ENCODE data around the gene CELSR2. TPM values are rescaled to one million over a fixed set of nuclear protein-coding genes. Genes with fewer than 3 reads are reported as not detected.
"Not testable (repeated sequence)": the region's sequence is repeated elsewhere in the genome, so short reads cannot be mapped to it uniquely, and the experiment has no call there.

CELSR2 gene
- total RNA-seq, 2 donors from 2014 or later: 7.3 to 7.5 TPM

DNA sequence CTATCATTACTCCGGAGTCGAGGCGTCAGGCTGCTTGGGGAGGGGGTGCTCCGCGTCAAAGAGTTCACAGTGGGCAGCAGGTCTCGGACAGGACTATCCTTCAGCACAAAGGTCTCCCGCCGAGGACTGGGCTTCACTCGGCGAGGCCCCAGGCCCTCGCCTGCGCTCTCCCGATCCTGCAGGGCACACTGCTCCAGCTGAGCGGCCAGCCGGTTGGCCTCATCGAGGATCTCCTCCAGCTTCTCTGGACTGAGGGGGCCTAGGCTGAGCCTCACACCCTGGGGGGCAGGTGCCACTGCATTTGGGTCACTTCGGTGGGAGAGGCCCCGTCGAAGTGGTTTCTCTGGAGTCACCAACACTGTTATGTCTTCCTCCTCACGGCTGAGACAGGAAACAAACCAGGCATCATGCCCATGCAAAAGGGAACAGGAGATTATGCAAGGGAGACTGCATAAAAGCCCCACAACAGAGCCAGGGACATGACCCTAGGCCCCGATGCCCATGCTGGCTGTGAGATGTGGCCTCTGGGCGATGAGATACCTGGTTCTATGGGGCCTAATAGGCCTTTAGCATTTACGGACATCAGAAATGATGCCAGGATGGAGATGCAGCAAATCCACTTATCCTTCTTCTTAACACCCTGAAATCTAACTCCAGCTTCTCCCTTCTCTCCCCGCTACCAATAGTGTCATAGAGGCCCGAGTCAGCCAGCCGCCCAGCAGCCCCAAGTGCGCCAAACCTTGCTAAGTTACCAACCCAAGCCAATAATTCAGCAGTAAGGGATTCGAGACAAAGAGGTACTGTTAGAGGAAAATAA lies 32.5 kb downstream of the CELSR2 start:
- intact Hi-C loops (cut with DNase I): no loop called here
- peak in 1 of 4 donors; percentile 32 for DNase-seq
- Histone ChIP-seq H3K4me3 (no peak overlapping the region), H3K27ac (no peak overlapping the region), H3K4me1 (peaks cover 26% of the 10 kb centered on the region), H3K27me3 (no peaks in the 10 kb centered on the region), H3K36me3 (replicated peaks in 1 of 2; ENCODE audit: insufficient read depth in 1 of 2, low read depth in 2 of 2) (no peaks in the 10 kb centered on the region), H3K9me3 (no peaks in the 10 kb centered on the region)
- ATAC-seq: no peak
- 54 to 68% methylated on average over 15 to 24 of the region's 28 CpGs for WGBS, 2 donors
- TF ChIP-seq POLR2A (IDR thresholded peaks at IDR 0.05): no peak
- TF ChIP-seq, protein P1, sequence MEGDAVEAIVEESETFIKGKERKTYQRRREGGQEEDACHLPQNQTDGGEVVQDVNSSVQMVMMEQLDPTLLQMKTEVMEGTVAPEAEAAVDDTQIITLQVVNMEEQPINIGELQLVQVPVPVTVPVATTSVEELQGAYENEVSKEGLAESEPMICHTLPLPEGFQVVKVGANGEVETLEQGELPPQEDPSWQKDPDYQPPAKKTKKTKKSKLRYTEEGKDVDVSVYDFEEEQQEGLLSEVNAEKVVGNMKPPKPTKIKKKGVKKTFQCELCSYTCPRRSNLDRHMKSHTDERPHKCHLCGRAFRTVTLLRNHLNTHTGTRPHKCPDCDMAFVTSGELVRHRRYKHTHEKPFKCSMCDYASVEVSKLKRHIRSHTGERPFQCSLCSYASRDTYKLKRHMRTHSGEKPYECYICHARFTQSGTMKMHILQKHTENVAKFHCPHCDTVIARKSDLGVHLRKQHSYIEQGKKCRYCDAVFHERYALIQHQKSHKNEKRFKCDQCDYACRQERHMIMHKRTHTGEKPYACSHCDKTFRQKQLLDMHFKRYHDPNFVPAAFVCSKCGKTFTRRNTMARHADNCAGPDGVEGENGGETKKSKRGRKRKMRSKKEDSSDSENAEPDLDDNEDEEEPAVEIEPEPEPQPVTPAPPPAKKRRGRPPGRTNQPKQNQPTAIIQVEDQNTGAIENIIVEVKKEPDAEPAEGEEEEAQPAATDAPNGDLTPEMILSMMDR (IDR thresholded peaks at IDR 0.05): no peak

DNA sequence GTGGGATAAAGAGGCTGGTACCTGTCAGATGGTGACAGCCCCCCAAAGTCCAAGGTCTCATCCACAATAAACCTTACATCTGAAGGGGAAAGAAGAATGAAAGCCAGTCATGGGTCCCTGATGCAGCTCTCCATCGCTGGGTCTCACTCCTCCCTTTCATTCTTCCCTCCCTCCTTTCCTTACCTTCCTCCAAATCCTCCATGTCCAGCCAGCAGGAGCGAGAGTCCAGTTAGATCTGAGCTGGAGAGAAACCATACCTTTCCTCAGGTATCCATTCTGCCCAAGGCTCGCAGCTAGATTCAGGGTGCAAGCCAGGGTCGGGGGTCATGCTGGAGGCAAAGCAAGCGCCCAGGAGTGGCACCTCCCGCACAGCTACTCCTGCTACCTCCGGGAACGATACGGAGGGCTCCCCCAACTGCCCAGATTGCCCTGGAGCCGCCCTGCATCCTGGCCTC lies 33.2 kb downstream of the CELSR2 start:
- peak overlapping the region in 3 of 4 donors; percentile 25 to 89 (median 83) for H3K27ac ChIP-seq
- DNase-seq: no peak
- H3K4me3 ChIP-seq: peak overlapping the region in 1 of 2 donors; percentile 35
- 6 to 45% methylated on average over 4 to 10 of the region's 10 CpGs for WGBS, 2 donors
- intact Hi-C loops (cut with DNase I): no loop called here
- H3K27me3 ChIP-seq: no peaks in the 10 kb centered on the region
- peaks cover 20% of the 10 kb centered on the region for H3K4me1 ChIP-seq
- ATAC-seq: no peak
- no peak for TF ChIP-seq POLR2A (IDR thresholded peaks at IDR 0.05)
- TF ChIP-seq, protein P1 (IDR thresholded peaks at IDR 0.05): no peak
- H3K36me3 ChIP-seq (replicated peaks in 1 of 2; ENCODE audit: insufficient read depth in 1 of 2, low read depth in 2 of 2): no peaks in the 10 kb centered on the region
- no peaks in the 10 kb centered on the region for H3K9me3 ChIP-seq

DNA sequence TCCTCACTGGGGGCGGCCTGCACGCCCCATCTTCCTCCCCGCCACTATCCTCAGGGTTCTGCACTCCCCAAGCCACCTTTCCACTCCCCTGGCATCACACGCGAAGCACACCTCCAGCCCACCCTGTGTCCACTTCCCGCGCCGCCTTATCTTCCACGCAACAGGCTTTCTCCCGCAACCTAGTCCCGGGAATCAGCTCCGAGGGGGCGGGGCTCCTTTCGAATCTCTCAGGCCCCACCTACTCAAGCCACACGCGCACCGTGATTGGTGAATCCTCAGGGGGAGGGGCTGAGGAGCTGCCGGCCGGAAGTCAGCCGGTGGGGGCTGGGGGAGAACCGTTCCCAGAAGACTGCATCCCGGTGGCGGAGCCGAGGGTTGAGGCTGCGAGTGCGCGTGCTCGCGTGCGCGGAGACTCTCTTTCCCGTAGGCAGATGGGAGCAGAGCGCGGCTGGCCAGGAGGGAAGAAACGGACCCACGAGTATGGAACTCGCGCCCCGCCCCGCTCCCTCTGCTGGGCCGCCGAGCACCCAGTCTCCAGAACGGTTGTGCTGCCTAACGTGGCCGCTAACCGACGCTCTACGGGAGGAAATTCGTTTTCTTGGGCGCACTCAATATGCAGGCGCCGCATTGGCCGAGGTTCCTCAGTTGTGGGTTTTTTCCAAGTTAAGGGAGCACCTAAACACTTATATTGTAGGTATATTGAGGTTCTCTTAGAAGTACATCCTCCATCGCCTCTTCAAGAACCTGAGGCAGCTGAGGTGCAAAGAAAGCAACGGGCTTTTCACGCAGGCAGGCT lies 33.8 kb downstream of the CELSR2 start, which contains the start of gene PSRC1:
Gene PSRC1, minus strand, starts transcription at position 194 of the 796 bp plus-strand sequence.
- DNase-seq (peak; percentile 96 to 97 (median 97)), ATAC-seq (peak; percentile 99)
- peak within 1 kb of the TSS; percentile 20 to 35 for H3K4me3 ChIP-seq
- H3K27me3 ChIP-seq: no peaks in the 10 kb centered on the region
- peak within 1 kb of the TSS; percentile 25 to 89 (median 77) for H3K27ac ChIP-seq
- 0% methylated on average over 13 to 56 of the region's 56 CpGs for WGBS, 2 donors
- H3K36me3 ChIP-seq (replicated peaks in 1 of 2; ENCODE audit: insufficient read depth in 1 of 2, low read depth in 2 of 2): no peaks in the 10 kb centered on the region
- H3K4me1 ChIP-seq: peaks cover 15% of the 10 kb centered on the region
- H3K9me3 ChIP-seq: no peaks in the 10 kb centered on the region
- intact Hi-C loops (cut with DNase I): no loop called here
- TF ChIP-seq POLR2A (IDR thresholded peaks at IDR 0.05): peak; percentile 70 to 92 (median 89)
- TF ChIP-seq, protein P1 (IDR thresholded peaks at IDR 0.05): peak in 6 of 7 experiments; percentile 17 to 85 (median 59)

DNA sequence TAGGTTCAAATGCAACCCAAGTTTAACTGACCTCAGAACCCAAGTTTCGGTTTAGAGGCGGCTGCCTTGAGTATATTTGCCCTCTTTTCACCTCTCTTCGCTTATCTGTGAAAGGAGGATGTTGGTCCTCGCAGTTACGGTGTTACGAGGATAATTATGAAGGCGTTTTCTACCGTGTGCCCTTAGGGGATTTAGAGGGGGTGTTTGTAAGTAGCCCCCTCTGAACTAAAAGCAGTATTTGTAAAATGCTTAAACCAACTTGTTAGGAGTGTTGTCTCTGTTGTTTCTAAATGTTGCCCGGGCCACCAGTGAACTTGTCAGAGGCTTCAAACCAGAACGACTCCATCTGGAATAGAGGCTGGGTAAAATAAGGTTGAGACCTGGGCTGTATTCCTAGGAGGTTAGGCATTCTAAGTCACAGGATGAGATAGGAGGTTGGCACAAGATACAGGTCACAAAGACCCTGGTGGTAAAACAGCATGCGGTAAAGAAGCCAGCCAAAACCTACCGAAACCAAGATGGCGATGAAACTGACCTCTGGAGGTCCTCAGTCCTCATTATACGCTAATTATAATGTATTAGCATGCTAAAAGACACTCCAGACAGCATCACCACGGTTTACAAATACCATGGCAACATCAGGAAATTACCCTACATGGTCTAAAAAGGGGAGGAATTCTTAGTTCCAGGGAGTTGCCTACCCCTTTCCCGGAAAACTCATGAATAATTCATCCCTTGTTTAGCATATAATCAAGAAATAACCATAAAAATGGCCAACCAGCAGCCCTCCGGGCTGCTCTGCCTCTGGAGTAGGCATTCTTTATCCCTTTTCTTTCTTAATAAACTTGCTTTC lies 34.6 kb downstream of the CELSR2 start:
- intact Hi-C loops (cut with DNase I): no loop called here
- DNase-seq (no peak), ATAC-seq (peak; percentile 6)
- Histone ChIP-seq H3K36me3 (replicated peaks in 1 of 2; ENCODE audit: insufficient read depth in 1 of 2, low read depth in 2 of 2) (no peaks in the 10 kb centered on the region), H3K4me3 (peak overlapping the region; percentile 20 to 35), H3K27me3 (no peaks in the 10 kb centered on the region), H3K9me3 (no peaks in the 10 kb centered on the region), H3K4me1 (peaks cover 15% of the 10 kb centered on the region), H3K27ac (peak overlapping the region; percentile 25 to 89 (median 77))
- TF ChIP-seq, protein P1 (IDR thresholded peaks at IDR 0.05): no peak
- no peak for TF ChIP-seq POLR2A (IDR thresholded peaks at IDR 0.05)
- 37 to 43% methylated on average over 14 to 17 of the region's 17 CpGs for WGBS, 2 donors

DNA sequence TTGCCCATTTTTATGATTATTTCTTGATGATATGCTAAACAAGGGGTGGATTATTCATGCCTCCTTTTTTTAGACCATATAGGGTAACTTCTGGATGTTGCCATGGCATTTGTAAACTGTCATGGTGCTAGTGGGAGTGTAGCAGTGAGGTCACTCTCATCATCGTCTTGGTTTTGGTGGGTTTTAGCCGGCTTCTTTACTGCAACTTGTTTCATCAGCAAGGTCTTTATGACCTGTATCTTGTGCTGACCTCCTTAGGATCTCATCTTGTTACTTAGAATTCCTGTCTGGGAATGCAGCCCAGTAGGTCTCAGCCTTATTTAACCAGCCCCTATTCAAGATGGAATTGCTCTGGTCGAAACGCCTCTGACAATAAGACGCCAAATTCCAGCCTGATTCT lies 37.4 kb downstream of the CELSR2 start:
- 80 to 84% methylated on average over 5 of the region's 5 CpGs for WGBS, 2 donors
- H3K4me3 ChIP-seq; DNase-seq; ATAC-seq; H3K36me3 ChIP-seq (replicated peaks in 1 of 2; ENCODE audit: insufficient read depth in 1 of 2, low read depth in 2 of 2); H3K27ac ChIP-seq; H3K9me3 ChIP-seq; H3K27me3 ChIP-seq; intact Hi-C loops (cut with DNase I): not testable (repeated sequence)
- H3K4me1 ChIP-seq: peaks cover 15% of the 10 kb centered on the region
